Ishikawa (cell line): Measurements from ENCODE around the gene TMEM254.

Experiments
- CREB1 ChIP-seq: IDR thresholded peaks from 2 replicates; pipeline ENCODE4 v1.6.1; 2012; ENCODE audit warnings: low read depth
- TCF12 ChIP-seq: IDR thresholded peaks from 2 replicates; pipeline ENCODE4 v1.6.1; 2012; ENCODE audit warnings: low read depth
- YY1 ChIP-seq: IDR thresholded peaks from 2 replicates; pipeline ENCODE4 v1.6.1; 2012; ENCODE audit warnings: low read depth

DNA sequence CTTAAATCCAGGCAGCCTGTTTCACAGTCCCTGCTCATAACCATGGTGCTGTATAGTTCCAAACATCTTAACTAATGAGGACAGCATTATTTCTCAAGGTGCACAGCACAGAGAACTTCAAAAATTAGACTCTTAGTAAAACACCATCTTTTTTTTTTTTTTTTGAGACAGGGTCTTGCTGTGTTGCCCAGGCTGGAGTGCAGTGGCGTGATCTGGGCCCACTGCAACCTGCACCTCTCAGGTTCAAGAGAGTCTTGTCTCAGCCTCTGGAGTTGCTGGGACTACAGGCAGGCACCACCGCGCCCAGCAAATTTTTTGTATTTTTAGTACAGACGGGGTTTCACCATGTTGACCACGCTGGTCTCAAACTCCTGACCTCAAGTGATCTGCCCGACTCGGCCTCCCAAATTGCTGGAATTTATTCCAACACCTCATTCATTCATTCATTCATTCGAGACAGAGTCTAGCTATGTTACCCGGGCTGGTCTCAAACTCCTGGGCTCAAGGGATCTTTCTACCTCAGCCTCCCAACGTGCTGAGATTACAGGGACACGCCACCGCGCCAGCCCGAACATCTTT lies 507 bp upstream of the TMEM254 start:
- TF ChIP-seq TCF12 (no peak), CREB1 (no peak), YY1 (no peak)
